ENCODE results near the gene WNK2.

DNA sequence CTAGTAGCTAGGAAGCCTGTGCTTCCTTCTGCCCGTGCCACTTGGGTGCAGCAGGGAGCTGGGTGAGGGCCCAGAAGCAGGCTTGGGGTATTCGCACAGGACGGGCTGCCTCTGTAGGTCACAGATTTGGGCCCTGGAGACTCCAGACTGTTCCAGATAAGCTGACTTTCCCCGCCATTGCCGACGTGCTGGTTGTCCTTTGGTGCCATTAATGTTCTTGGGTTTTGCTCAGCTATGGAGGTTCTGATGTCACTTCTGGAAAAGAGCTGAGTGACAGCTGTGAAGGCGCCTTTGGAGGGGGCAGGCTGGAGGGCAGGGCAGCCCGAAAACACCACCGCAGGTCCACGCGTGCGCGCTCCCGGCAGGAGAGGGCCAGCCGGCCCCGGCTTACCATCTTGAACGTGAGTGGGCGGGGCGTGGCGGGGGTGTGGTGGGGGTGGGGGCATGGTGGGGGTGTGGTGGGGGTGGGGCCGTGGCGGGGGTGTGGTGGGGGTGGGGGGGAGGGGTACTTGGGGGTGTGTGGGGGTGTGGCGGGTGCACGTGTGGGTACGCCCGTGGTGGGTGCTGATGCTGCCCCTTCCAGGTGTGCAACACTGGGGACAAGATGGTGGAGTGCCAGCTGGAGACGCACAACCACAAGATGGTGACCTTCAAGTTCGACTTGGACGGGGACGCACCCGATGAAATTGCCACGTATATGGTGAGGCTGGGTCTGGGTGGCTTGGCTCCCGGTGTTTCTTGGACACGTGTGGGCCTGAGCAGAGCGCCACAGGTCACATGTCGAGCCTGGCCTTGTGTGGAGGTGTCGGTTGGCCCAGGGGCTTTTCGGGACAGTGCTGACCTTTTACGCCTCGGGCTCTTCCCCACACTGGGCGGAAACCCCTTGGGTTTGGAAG, 79.6 kb downstream of the WNK2 start:
- TF ChIP-seq, protein P1, sequence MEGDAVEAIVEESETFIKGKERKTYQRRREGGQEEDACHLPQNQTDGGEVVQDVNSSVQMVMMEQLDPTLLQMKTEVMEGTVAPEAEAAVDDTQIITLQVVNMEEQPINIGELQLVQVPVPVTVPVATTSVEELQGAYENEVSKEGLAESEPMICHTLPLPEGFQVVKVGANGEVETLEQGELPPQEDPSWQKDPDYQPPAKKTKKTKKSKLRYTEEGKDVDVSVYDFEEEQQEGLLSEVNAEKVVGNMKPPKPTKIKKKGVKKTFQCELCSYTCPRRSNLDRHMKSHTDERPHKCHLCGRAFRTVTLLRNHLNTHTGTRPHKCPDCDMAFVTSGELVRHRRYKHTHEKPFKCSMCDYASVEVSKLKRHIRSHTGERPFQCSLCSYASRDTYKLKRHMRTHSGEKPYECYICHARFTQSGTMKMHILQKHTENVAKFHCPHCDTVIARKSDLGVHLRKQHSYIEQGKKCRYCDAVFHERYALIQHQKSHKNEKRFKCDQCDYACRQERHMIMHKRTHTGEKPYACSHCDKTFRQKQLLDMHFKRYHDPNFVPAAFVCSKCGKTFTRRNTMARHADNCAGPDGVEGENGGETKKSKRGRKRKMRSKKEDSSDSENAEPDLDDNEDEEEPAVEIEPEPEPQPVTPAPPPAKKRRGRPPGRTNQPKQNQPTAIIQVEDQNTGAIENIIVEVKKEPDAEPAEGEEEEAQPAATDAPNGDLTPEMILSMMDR (conservative IDR thresholded peaks at IDR 0.05), result no peak
- TF ChIP-seq ZFX (IDR thresholded peaks at IDR 0.05), result no peak

Measured in C4-2B (cell line).